Prostate gland (tissue), 2 donors: ENCODE results near the gene FBXW10B.
"Not testable (repeated sequence)": the region's sequence is repeated elsewhere in the genome, so short reads cannot be mapped to it uniquely, and the experiment has no call there.

Experiments used
- CTCF ChIP-seq, 4 experiments: fragments of 200-600 bp in 2 of 4; fragments of 450-650 bp in 2 of 4; sonication (generic) in 2 of 4; IDR thresholded peaks; 1 replicate in 3 of 4; 2 replicates in 1 of 4; pipeline ENCODE4 v1.5.1; 2016 to 2019; ENCODE audit warnings: antibody characterized with exemption in 4 of 4, mild to moderate bottlenecking in 2 of 4, moderate library complexity in 2 of 4
- POLR2AphosphoS5 ChIP-seq: sonication (generic); formaldehyde crosslinking; IDR thresholded peaks from one replicate; pipeline ENCODE4 v1.6.1; 2017; ENCODE audit warnings: antibody characterized with exemption

GRCh38 chr17:15619331-15620058, at the start of gene FBXW10B:
- not testable (repeated sequence) for TF ChIP-seq CTCF (IDR thresholded peaks at IDR 0.05); POLR2AphosphoS5
